Measurements from ENCODE around the gene RPL18A.

- TF ChIP-seq EZH2 (IDR thresholded peaks at IDR 0.05; ENCODE audit: insufficient read depth, poor library complexity, severe bottlenecking) (no peak), EZH2phosphoT487 (IDR thresholded peaks at IDR 0.05; ENCODE audit: insufficient read depth, low read depth) (no peak)
These were observed 48.5 kb downstream of the RPL18A start for GRCh38 chr19:17908244-17908643.

Measured in GM23248 (cell line).